Fibroblast of skin of left quadriceps (primary cell): Measurements from ENCODE around the gene ARMCX4.
"Not testable (repeated sequence)": the region's sequence is repeated elsewhere in the genome, so short reads cannot be mapped to it uniquely, and the experiment has no call there.

ENCODE experiments used
- DNase-seq, 2 experiments: peaks; one replicate each; pipeline ENCODE4 v3.0.0-alpha.2; 2013; ENCODE audit warnings: low read depth in 2 of 2

Gene ARMCX4

DNA sequence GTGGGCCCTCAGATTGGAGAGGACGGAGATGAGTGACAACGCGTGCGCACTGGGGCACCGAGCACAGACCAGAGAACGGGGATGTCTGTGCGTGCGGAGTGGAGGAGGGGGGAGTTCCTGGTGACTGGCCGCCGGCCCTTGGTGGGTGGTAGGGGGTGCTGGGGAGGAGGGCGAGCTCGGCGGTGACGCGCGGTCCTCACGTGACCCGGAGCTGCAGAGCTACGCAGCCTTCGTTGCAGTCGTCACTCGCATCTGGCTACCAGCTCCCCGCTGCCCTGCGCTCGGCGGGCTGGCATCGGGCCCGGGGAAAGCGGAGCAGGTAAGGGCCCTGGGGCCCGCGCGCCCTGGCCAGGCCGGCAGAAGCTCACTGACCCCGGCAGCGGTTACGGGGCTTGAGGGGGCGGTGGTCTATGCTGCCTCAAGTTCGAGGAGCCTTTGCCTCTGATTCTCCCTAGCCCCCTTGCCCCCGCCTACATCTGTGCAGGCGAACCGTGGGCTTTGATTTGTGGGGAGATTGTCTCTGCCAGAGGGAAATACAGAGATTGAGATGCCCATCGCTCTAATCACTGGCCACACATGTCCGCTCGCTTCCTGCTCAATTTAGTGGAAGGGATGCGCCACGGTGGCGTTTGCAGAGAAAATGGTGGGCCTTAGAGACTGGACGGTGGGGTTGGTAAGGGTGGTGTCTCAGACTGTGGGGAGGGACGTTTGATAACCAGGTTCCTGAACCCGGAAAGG is at the start of gene ARMCX4:
ARMCX4 (plus strand) TSS at position 245 of the 738 bp plus-strand sequence. CDS start 3,134 bp downstream, outside the sequence.
- peak; percentile 20 to 31 for DNase-seq

- no peak for DNase-seq
These were observed 43.2 kb upstream of the ARMCX4 start for GRCh38 chrX:101442085-101442484.

GRCh38 chrX:101449279-101449678 is 36.0 kb upstream of the ARMCX4 start:
- DNase-seq, result no peak

DNA sequence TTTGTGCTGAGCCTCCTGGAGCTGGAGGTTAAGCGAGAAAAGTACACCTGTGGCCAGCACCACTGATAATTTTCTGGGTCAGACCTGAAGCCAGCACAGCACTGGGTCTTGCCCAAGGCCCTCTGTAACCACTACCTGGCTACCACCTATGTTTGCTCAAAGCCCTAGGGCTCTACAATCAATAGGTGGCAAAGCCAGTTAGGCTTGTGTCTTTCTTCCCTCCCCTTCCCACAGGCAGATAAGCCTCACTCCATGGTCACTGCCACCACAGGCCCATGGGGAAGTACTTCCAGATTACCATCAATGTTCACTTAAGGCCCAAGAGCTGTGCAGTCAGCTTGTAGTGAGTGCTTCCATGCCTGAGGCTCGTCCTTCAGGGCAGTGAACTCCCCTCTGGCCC is 35.2 kb upstream of the ARMCX4 start:
- no peak for DNase-seq

DNA sequence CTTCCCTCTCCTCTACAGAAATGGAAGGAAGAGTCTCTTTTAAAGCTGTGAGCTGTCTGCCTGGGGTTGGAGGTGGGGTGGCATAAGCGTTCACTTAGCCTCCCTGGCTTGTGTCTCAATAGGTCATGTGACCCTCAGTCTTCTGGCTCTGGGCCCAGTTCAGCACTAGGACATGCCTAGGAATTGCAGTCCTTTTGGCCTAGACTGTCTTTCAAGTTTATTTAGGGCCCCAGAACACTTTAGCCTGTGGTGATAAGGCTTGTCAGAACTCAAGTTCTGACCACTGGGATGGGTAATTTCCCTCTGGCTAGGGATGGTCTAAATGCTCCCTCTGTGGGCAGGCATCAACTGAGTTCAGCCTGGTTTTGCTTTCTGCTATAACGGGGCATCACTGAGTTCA is 34.3 kb upstream of the ARMCX4 start:
- no peak for DNase-seq

GRCh38 chrX:101452056-101452455 is 33.2 kb upstream of the ARMCX4 start:
- DNase-seq, result no peak

- no peak for DNase-seq
These were observed 24.6 kb upstream of the ARMCX4 start for GRCh38 chrX:101460669-101461068.

DNA sequence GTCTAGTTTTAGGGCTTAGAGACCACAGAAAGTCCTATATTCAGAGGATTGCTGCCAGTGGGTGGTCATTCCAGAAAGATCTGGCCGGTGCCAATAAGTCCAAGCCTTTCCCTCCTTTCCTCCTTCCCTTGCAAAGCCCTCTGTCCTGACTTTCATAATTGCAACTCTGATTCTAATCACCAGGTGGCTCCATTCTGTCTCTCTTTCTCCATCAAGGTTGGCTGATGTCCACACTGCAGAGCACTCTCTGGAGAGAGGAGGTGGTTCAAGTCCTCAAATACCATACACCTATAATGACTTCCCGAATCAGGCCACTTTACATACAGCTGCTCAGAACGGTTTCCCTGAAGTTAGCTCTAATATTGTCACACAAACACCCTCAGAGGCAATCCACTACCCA is 22.4 kb upstream of the ARMCX4 start:
- no peak for DNase-seq

DNA sequence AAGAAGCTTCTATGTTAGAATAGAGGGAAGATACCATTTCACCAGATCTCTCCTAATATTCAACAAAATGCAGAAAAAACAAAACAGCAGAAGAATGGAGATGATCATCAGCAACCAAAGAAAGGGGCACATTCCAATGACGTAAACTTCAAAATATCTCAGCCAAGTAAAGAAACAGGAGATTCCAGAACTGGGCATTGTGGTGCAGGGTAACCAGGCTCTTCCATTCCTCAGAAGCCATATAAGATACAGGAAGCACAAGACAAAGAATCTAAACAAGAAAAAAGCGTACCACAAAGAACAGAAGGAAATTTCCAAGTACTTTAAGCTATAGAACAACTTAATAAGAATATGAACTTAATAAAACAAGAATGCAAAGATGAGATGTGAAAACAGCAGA is 6.9 kb upstream of the ARMCX4 start:
- DNase-seq, result no peak

DNA sequence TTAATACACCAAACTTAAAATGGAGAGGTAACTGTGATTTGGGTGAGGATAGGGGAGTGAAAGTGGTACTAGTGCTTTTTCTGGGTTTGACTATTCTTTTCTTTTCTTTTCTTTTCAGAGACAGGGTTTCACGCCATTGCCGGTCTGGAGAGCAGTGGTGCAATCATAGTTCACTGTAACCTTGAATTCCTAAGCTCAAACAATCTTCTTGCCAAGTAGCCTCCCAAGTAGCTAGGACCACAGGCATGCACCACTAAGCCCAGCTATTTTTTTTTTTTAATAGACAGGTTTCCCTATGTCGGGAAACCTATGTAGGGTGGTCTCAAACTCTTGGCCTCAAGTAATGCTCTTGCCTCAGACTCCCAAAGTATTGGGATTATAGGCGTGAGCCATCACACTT is 3.0 kb upstream of the ARMCX4 start:
- no peak for DNase-seq

GRCh38 chrX:101483705-101484104 is 1.6 kb upstream of the ARMCX4 start:
- no peak for DNase-seq

GRCh38 chrX:101484135-101484534 is 1.1 kb upstream of the ARMCX4 start:
- DNase-seq, result no peak

DNA sequence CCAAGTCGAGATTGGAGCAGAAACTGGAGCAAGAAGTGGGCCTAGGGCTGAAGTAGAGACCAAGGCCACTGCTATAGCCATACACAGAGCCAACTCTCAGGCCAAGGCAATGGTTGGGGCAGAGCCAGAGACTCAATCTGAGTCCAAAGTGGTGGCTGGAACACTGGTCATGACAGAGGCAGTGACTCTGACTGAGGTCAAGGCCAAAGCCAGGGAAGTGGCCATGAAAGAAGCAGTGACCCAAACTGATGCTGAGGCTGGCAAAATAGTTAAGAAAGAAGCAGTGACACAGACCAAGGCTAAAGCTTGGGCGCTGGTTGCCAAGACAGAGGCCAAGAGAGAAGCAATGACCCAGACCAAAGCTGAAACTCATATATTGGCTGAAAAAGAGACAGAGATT is 3.5 kb downstream of the ARMCX4 start:
- DNase-seq, result no peak

DNA sequence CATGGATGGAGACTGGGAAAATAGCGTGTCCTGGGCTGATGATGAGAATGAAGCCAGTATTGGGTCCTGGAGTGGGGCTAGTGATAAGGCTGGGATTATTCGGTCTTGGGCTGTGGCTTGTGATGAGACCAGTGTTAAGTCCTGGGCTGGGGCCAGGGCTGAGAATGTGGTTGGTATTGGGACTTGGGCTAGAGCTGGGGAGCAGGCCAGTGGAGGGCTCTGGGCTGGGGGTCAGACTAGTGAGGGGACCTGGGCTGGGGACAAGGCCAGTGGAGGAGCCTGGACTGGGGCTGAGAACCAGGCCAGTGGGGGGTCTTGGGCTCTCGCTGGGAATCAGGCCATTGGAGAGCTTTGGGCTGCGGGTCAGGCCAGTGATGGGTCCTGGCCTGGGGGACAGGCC is 6.7 kb downstream of the ARMCX4 start:
- DNase-seq, result no peak

- no peak for DNase-seq
These were observed 8.0 kb downstream of the ARMCX4 start for GRCh38 chrX:101493225-101493624.

GRCh38 chrX:101502929-101503328 is 17.7 kb downstream of the ARMCX4 start:
- DNase-seq, result not testable (repeated sequence)

- no peak for DNase-seq
These were observed 22.1 kb downstream of the ARMCX4 start for GRCh38 chrX:101507372-101507771.

- no peak for DNase-seq
These were observed 22.7 kb downstream of the ARMCX4 start for GRCh38 chrX:101507986-101508385.

DNA sequence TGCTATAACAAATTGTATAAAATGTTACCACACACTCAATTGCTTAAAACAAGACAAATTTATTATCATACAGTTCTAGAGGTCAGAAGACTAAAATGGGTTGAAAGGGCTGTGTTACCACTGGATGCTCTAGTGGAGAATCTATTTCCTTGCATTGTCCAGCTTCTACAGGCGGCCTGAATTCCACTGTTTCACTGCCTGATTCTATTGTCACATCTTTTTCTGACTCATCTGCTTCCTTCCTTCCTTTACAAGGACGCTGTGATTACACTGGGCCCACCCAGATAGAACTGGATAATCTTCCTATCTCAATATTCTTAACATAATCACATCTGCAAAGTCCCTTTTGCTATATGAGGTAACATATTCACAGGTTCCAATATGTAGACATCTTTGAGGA is 45.7 kb downstream of the ARMCX4 start:
- no peak for DNase-seq
